Activated T-cell treated with anti-CD3 and anti-CD28 coated beads, Interleukin-2, amount 50 U/mL, for 4 hours (primary cell): ENCODE measurements around the gene FBXW8. TPM values are rescaled to one million over a fixed set of nuclear protein-coding genes. Genes with fewer than 3 reads are reported as not detected.

Experiments used
- ATAC-seq, 2 donors: fragments of 200-7000 bp; cut with Tn5 transposase; one replicate each; pipeline ENCODE4 v1.10.0; 2021
- DNase-seq: peaks from one replicate; pipeline ENCODE4 v3.0.0-alpha.2; 2020
- H3K27me3 Mint-ChIP-seq: one replicate; pipeline ENCODE4 v1.8.0; 2021; ENCODE audit warnings: low read depth, mixed read lengths
- H3K36me3 Mint-ChIP-seq: one replicate; pipeline ENCODE4 v1.8.0; 2022; ENCODE audit warnings: mixed read lengths; ENCODE audit not compliant: insufficient read depth
- H3K4me1 Mint-ChIP-seq: one replicate; pipeline ENCODE4 v1.8.0; 2021; ENCODE audit warnings: low read depth, mixed read lengths
- H3K4me3 Mint-ChIP-seq: one replicate; pipeline ENCODE4 v1.8.0; 2021; ENCODE audit warnings: mild to moderate bottlenecking, moderate library complexity, mixed read lengths
- H3K9me3 Mint-ChIP-seq: one replicate; pipeline ENCODE4 v1.8.0; 2021; ENCODE audit warnings: mixed read lengths
- total RNA-seq, 3 donors: library from RNA; stranded (reverse); gene quantifications; one replicate each; pipeline ENCODE4 v1.2.1, GENCODE V29; 2021

Gene FBXW8
- total RNA-seq, 3 donors from 2014 or later: 5.6 to 8.3 (median 5.9) TPM

DNA sequence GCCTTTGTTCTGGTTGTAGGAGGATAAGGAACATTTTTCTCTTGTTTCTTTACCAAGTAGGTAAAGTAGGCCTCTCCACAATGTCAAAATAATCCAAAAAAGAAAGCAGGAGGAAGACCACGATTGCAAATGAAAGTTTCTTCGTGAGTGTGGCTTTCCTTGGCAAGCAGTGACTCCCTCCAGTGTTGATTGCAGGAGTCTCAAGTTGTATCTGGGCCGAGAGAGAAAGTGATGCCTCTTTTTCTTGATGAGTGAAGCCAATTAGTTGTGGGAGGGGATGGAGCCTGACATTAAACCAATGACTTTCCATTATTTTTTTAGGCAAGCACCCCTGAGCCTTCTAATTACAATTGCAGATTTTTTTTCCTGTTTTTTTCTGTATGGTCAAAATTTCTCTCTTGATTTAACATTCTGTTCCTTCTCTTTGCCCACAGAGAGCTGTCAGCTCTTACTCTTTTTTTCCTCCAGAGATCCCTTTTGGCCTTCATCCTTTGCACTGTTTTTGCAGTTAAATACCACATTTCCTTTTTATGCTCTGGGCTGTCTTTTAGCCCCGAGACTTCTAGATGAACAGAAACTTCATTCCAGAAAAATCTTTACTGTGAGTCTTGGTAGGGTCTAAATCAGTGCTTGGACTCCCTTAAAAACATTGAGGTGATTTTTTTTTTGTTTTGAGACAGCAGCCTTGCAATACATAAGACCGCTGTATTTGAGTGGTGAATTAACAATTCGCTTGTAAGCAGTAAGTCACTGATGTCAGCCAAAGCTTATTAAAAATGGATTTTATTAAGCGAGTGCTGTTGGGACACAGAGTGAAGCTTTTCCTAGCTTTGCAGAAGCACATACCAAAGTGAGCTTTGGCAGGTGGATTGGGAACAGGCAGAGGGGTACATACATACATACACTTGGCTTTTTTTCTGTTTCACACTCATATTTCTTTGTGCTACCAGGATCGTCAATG, 15.8 kb downstream of the FBXW8 start:
- Mint-ChIP-seq H3K4me3 (no peak overlapping the region), H3K4me1 (peaks cover 50% of the 10 kb centered on the region), H3K36me3 (peaks cover 23% of the 10 kb centered on the region), H3K27me3 (no peaks in the 10 kb centered on the region), H3K9me3 (no peaks in the 10 kb centered on the region)
- DNase-seq (no peak), ATAC-seq (no peak)

DNA sequence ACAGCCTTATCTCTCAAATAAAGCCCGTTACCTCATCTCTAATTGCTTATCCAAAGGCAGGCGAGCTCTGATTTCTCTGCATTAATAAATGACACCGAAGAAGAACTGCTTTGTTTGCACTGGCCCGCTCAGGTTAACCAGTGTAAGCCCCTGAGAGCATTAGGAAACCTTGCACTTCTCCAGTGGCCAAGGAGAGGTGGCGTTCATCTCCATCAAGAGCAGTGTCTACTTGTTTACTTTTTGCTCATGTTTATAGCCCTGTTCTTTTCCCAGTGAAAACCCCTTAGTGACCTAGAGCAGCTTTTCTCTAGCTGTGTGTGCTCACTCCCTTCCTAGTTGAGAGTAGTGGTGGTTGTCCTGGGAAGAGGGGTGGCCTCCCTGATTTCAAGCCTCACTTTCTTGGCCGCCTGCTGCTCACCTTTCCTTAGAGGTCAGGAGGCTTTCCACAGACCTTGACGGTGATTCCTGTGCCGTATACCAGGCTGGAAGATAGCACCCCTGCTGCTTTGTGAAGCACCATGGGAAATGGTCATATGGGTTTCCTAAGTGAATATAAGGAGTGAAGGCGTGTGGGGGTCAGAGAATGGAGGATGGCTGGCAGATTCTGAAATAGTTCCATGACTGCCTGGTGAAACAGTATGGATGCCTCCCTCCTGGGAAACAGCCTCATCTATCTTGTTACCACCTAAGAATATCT, 16.6 kb downstream of the FBXW8 start:
- DNase-seq (no peak), ATAC-seq (no peak)
- H3K36me3 Mint-ChIP-seq: peaks cover 25% of the 10 kb centered on the region
- peaks cover 45% of the 10 kb centered on the region for H3K4me1 Mint-ChIP-seq
- H3K27me3 Mint-ChIP-seq: no peaks in the 10 kb centered on the region
- no peaks in the 10 kb centered on the region for H3K9me3 Mint-ChIP-seq
- H3K4me3 Mint-ChIP-seq: no peak overlapping the region

DNA sequence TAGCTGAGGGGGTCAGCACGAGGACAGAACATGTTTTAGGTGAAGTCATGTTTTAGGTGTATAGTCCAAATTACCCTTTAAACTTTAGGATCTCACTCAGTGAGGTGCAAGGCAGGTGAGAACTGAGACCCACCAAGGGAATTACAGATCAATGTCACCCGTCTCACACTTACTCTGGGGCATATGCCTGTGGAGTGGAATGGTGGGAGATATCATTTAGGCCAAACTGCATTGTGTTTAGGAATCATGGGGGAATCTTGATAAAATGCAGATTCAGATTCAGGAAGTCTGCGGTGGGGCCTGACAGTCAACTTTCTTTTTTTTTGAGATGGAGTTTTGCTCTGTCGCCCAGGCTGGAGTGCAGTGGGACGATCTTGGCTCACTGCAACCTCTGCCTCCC, 17.8 kb downstream of the FBXW8 start:
- H3K9me3 Mint-ChIP-seq: no peaks in the 10 kb centered on the region
- no peak for ATAC-seq
- H3K4me1 Mint-ChIP-seq: peaks cover 38% of the 10 kb centered on the region
- H3K4me3 Mint-ChIP-seq: no peak overlapping the region
- H3K36me3 Mint-ChIP-seq: peaks cover 29% of the 10 kb centered on the region
- no peak for DNase-seq
- H3K27me3 Mint-ChIP-seq: no peaks in the 10 kb centered on the region

DNA sequence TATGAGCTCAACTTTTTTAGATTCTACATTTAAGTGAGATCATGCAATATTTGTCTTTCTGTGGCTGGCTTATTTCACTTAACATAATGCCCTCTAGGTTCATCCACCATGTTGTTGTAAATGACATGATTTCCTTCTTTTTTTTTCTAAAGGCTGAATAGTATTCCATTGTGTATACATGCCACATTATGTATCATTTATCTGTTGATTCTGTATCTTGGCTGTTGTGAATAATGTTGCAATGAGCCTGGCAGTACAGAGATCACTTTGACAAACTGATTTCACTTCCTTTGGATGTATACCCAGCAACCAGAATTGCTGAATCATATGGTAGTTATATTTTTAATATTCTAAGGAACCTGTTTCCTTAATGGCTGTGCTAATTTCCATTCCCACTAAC, 19.1 kb downstream of the FBXW8 start:
- no peak overlapping the region for H3K4me3 Mint-ChIP-seq
- no peaks in the 10 kb centered on the region for H3K27me3 Mint-ChIP-seq
- no peaks in the 10 kb centered on the region for H3K9me3 Mint-ChIP-seq
- ATAC-seq (no peak), DNase-seq (no peak)
- peaks cover 28% of the 10 kb centered on the region for H3K4me1 Mint-ChIP-seq
- peaks cover 33% of the 10 kb centered on the region for H3K36me3 Mint-ChIP-seq

- Mint-ChIP-seq H3K4me1 (peaks cover 11% of the 10 kb centered on the region), H3K4me3 (no peak overlapping the region), H3K9me3 (no peaks in the 10 kb centered on the region), H3K36me3 (peaks cover 41% of the 10 kb centered on the region), H3K27me3 (no peaks in the 10 kb centered on the region)
- ATAC-seq (no peak), DNase-seq (no peak)
These were observed 20.9 kb downstream of the FBXW8 start for GRCh38 chr12:116931665-116932064.

GRCh38 chr12:116933091-116933490, 22.3 kb downstream of the FBXW8 start:
- H3K27me3 Mint-ChIP-seq: no peaks in the 10 kb centered on the region
- ATAC-seq (no peak), DNase-seq (no peak)
- H3K4me1 Mint-ChIP-seq: peaks cover 12% of the 10 kb centered on the region
- no peak overlapping the region for H3K4me3 Mint-ChIP-seq
- H3K9me3 Mint-ChIP-seq: no peaks in the 10 kb centered on the region
- peaks cover 46% of the 10 kb centered on the region for H3K36me3 Mint-ChIP-seq

- Mint-ChIP-seq H3K9me3 (no peaks in the 10 kb centered on the region), H3K27me3 (no peaks in the 10 kb centered on the region), H3K4me3 (no peak overlapping the region), H3K4me1 (peaks cover 12% of the 10 kb centered on the region), H3K36me3 (peaks cover 42% of the 10 kb centered on the region)
- ATAC-seq (no peak), DNase-seq (no peak)
These were observed 22.9 kb downstream of the FBXW8 start for GRCh38 chr12:116933512-116934246.

- H3K9me3 Mint-ChIP-seq: no peaks in the 10 kb centered on the region
- peaks cover 34% of the 10 kb centered on the region for H3K36me3 Mint-ChIP-seq
- no peak for DNase-seq
- no peak for ATAC-seq
- peaks cover 12% of the 10 kb centered on the region for H3K4me1 Mint-ChIP-seq
- no peak overlapping the region for H3K4me3 Mint-ChIP-seq
- H3K27me3 Mint-ChIP-seq: no peaks in the 10 kb centered on the region
These were observed 24.4 kb downstream of the FBXW8 start for GRCh38 chr12:116934908-116935705.

- ATAC-seq: no peak
These were observed 26.9 kb downstream of the FBXW8 start for GRCh38 chr12:116937640-116938039.

GRCh38 chr12:116939734-116940133, 29.0 kb downstream of the FBXW8 start:
- Mint-ChIP-seq H3K4me1 (peaks cover 9% of the 10 kb centered on the region), H3K4me3 (no peak overlapping the region), H3K9me3 (peaks cover 15% of the 10 kb centered on the region), H3K27me3 (no peaks in the 10 kb centered on the region), H3K36me3 (peaks cover 46% of the 10 kb centered on the region)
- no peak for ATAC-seq
- no peak for DNase-seq

More at GRCh38 chr12:116937640-116938039, 26.9 kb downstream of the FBXW8 start:
- peaks cover 9% of the 10 kb centered on the region for H3K4me1 Mint-ChIP-seq
- H3K9me3 Mint-ChIP-seq: peaks cover 9% of the 10 kb centered on the region
- DNase-seq: no peak
- H3K36me3 Mint-ChIP-seq: peaks cover 38% of the 10 kb centered on the region
- no peak overlapping the region for H3K4me3 Mint-ChIP-seq
- no peaks in the 10 kb centered on the region for H3K27me3 Mint-ChIP-seq

DNA sequence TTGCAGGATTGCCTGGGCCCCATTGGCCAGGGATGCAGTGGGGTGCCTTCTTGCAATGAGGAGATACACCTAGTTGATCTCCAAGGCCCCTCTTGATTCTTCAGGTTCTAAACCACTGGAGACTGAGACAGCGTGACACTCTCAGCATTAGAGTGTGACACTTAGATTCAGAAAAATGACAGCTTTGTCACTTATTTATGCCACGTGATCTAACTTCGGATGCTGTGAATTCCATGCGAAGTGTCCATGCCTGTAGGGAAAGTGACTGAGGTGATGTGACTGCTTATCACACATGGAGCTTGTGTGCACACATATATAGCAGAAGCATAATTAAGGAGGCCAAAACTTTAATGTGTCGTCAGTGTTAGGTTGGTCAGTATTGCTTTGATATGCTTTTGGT, 30.4 kb downstream of the FBXW8 start:
- ATAC-seq (no peak), DNase-seq (no peak)
- no peak overlapping the region for H3K4me3 Mint-ChIP-seq
- no peaks in the 10 kb centered on the region for H3K27me3 Mint-ChIP-seq
- H3K9me3 Mint-ChIP-seq: peaks cover 15% of the 10 kb centered on the region
- H3K4me1 Mint-ChIP-seq: peaks cover 9% of the 10 kb centered on the region
- peaks cover 48% of the 10 kb centered on the region for H3K36me3 Mint-ChIP-seq

DNA sequence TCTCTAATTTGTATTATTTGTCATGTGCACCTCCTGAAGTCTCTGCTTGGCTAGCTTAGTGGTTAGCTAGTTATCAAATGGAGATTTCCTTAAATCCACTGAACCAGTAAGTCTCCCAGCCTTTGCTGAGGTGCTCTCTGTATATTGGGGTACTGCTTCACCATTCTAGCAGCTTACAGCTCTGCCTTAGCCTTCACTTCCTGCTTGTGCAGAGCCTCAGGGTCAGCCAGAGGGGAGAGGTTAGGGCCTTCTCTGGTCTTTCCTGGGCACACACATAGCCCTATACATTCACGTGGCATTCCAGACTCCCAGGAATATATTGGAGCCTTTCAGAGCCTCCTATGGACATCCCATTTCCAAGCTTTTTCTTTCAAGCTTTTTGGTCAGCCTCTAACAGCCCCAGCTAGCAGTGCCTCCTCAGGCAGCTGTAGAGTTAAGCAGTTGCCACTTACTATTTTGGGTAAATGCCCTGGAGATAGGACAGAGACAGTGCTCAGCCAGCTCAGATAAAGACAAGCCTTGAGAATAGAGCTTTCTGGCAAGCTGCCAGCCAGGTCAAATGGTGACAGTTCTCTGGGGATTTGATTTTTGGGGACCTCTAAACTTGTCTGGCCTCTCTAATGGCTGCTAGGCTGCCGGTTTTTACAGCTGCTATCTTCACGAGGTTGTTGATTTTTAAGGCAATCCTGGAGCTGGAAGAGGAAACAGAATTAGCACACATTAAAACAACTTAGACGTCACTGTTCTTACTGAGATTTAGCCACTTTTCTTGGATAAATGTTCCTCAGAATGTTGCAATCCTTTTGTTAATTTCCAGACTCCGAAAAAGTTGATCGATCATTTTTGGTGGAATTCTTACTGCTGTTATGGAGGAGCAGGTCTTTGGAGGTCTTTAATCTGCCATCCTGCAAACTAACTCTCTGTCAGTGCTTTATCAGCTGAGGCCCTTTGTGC, 32.9 kb downstream of the FBXW8 start:
- no peak for ATAC-seq
- Mint-ChIP-seq H3K27me3 (no peaks in the 10 kb centered on the region), H3K36me3 (peaks cover 41% of the 10 kb centered on the region), H3K9me3 (peaks cover 15% of the 10 kb centered on the region), H3K4me3 (no peak overlapping the region), H3K4me1 (no peaks in the 10 kb centered on the region)
- no peak for DNase-seq
